ENCODE results near the gene PRSS12. TPM values are rescaled to one million over a fixed set of nuclear protein-coding genes. Genes with fewer than 3 reads are reported as not detected.
A peak's percentile ranks its signal among the peaks of the same experiment; 100 is the strongest.
"Not testable (repeated sequence)": the region's sequence is repeated elsewhere in the genome, so short reads cannot be mapped to it uniquely, and the experiment has no call there.

PRSS12 gene
- polyA plus RNA-seq, 3 donors = not detected

DNA sequence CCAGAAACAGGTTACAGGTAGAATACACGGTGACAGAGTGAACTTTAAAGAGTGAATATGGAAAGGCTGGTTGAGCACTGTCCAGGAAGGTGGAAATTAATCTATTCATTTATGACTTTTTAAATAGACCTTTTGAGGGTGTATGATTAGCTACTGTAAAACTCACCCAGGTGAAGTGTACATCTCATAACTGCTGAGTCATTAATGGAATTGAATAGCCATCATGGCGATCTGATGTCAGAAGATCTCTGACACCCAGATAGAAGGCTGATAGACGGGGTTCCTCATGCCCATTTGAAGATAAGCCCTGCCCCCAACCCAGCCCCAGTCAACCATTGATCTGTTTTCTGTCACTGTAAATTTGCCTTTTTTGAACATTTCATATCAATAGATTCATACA lies 84.0 kb downstream of the PRSS12 start:
- Mint-ChIP-seq H3K36me3 (no peaks in the 10 kb centered on the region), H3K4me3 (no peak overlapping the region), H3K9me3 (peaks cover 0 to 10% (median 4%) of the 10 kb centered on the region in 7 donors), H3K4me1 (peaks cover 4% of the 10 kb centered on the region), H3K27me3 (ENCODE audit: low read depth in 3 of 3) (peaks cover 7 to 9% (median 8%) of the 10 kb centered on the region in 3 donors), H3K27ac (peak overlapping the region in 1 of 7 donors; percentile 8)
- Histone ChIP-seq H3K9ac (ENCODE audit: insufficient read depth, low read length, poor library complexity, severe bottlenecking) (no peak overlapping the region), H3K4me3 (replicated peaks in 1 of 3; ENCODE audit: low read depth in 2 of 3, low read length in 3 of 3) (no peak overlapping the region), H3K4me2 (replicated peaks; ENCODE audit: extremely low read depth, low read length, poor library complexity, severe bottlenecking) (no peak overlapping the region), H3K27ac (ENCODE audit: low read depth in 1 of 2, low read length in 2 of 2) (no peak overlapping the region), H2AFZ (ENCODE audit: insufficient read depth, low read depth, low read length, poor library complexity, severe bottlenecking) (no peak overlapping the region), H3K9me3 (replicated peaks in 1 of 2; ENCODE audit: control insufficient read depth in 1 of 2, insufficient read depth in 1 of 2, low read length in 2 of 2) (no peaks in the 10 kb centered on the region), H3K27me3 (ENCODE audit: control insufficient read depth in 2 of 2, insufficient read depth in 2 of 2, low read length in 2 of 2) (peaks cover 0 to 2% of the 10 kb centered on the region in 2 donors), H4K20me1 (ENCODE audit: insufficient read depth, low read length) (no peaks in the 10 kb centered on the region), H3K4me1 (ENCODE audit: control insufficient read depth in 1 of 2, insufficient read depth in 2 of 2, low read length in 2 of 2) (no peaks in the 10 kb centered on the region), H3K36me3 (replicated peaks in 1 of 2; ENCODE audit: control insufficient read depth in 1 of 2, insufficient read depth in 2 of 2, low read length in 2 of 2) (no peaks in the 10 kb centered on the region), H3K79me2 (ENCODE audit: insufficient read depth, low read length) (no peaks in the 10 kb centered on the region)
- no peak for DNase-seq
- TF ChIP-seq CTCF (IDR thresholded peaks at IDR 0.05) = no peak
- WGBS (ENCODE audit: insufficient coverage) = no CpG with 5 or more reads among the region's 3 CpGs
- intact Hi-C loops (cut with micrococcal nuclease) = no loop called here

GRCh38 chr4:118266145-118266496 lies 86.7 kb downstream of the PRSS12 start:
- H3K36me3 Mint-ChIP-seq; H3K4me2 ChIP-seq (replicated peaks; ENCODE audit: extremely low read depth, low read length, poor library complexity, severe bottlenecking); H3K9me3 ChIP-seq (replicated peaks in 1 of 2; ENCODE audit: control insufficient read depth in 1 of 2, insufficient read depth in 1 of 2, low read length in 2 of 2); H4K20me1 ChIP-seq (ENCODE audit: insufficient read depth, low read length); H3K9ac ChIP-seq (ENCODE audit: insufficient read depth, low read length, poor library complexity, severe bottlenecking); DNase-seq; H3K79me2 ChIP-seq (ENCODE audit: insufficient read depth, low read length); H3K4me3 ChIP-seq (replicated peaks in 1 of 3; ENCODE audit: low read depth in 2 of 3, low read length in 3 of 3); H3K36me3 ChIP-seq (replicated peaks in 1 of 2; ENCODE audit: control insufficient read depth in 1 of 2, insufficient read depth in 2 of 2, low read length in 2 of 2); H3K4me1 ChIP-seq (ENCODE audit: control insufficient read depth in 1 of 2, insufficient read depth in 2 of 2, low read length in 2 of 2); H3K27ac Mint-ChIP-seq; H3K9me3 Mint-ChIP-seq; H3K4me1 Mint-ChIP-seq; H3K27ac ChIP-seq (ENCODE audit: low read depth in 1 of 2, low read length in 2 of 2); H3K4me3 Mint-ChIP-seq; H3K27me3 ChIP-seq (ENCODE audit: control insufficient read depth in 2 of 2, insufficient read depth in 2 of 2, low read length in 2 of 2); intact Hi-C loops (cut with micrococcal nuclease): not testable (repeated sequence)
- peaks cover 7 to 10% (median 9%) of the 10 kb centered on the region in 3 donors for H3K27me3 Mint-ChIP-seq (ENCODE audit: low read depth in 3 of 3)
- 100% methylated on average over 2 of the region's 4 CpGs for WGBS (ENCODE audit: insufficient coverage)
- H2AFZ ChIP-seq (ENCODE audit: insufficient read depth, low read depth, low read length, poor library complexity, severe bottlenecking) = peak overlapping the region; percentile 81
